Astrocyte of the cerebellum (primary cell): ENCODE data around the gene ARPC1A.

Source experiments
- DNase-seq: peaks from one replicate; pipeline ENCODE4 v3.0.0-alpha.2; 2011; ENCODE audit warnings: low read depth
- H3K4me3 ChIP-seq: 2 replicates; pipeline ENCODE4 v1.5.1; 2011; ENCODE audit warnings: mild to moderate bottlenecking, low read depth, low read length, moderate library complexity
- CTCF ChIP-seq: IDR thresholded peaks from 2 replicates; pipeline ENCODE4 v1.5.1; 2012; ENCODE audit warnings: low read length, low read depth, moderate library complexity, mild to moderate bottlenecking; ENCODE audit errors: missing control alignments
- in situ Hi-C: cut with HindIII; loops from 2 replicates; pipeline ENCODE4 v1.10.0; 2017; ENCODE audit warnings: low sequenced_read_pairs

Gene ARPC1A

GRCh38 chr7:99406557-99406956 lies 80.9 kb downstream of the ARPC1A start:
- no peak for DNase-seq
- no peak overlapping the region for H3K4me3 ChIP-seq
- in situ Hi-C loops: no loop called here
- no peak for TF ChIP-seq CTCF

- DNase-seq: peak; percentile 71
- TF ChIP-seq CTCF: no peak
- peak overlapping the region; percentile 100 for H3K4me3 ChIP-seq
- in situ Hi-C loops: no loop called here
Observed at GRCh38 chr7:99407872-99408378, 82.2 kb downstream of the ARPC1A start.

GRCh38 chr7:99408379-99409191 lies 82.9 kb downstream of the ARPC1A start, which contains the start of the genes BUD31 and PDAP1:
BUD31 (plus strand) TSS chr7:99408969; CDS start chr7:99411093, 2,124 bp downstream.
PDAP1 (minus strand) TSS chr7:99408597; CDS start chr7:99408548, 49 bp downstream.
- DNase-seq: peak; percentile 85
- H3K4me3 ChIP-seq: peak within 1 kb of the TSS; percentile 100
- in situ Hi-C loops: no loop called here
- TF ChIP-seq CTCF: no peak

- H3K4me3 ChIP-seq: peak overlapping the region; percentile 100
- no peak for TF ChIP-seq CTCF
- no peak for DNase-seq
- in situ Hi-C loops: no loop called here
Observed at GRCh38 chr7:99409192-99409572, 83.5 kb downstream of the ARPC1A start.

GRCh38 chr7:99409806-99410205 lies 84.1 kb downstream of the ARPC1A start:
- in situ Hi-C loops: no loop called here
- peak overlapping the region; percentile 100 for H3K4me3 ChIP-seq
- no peak for DNase-seq
- no peak for TF ChIP-seq CTCF

GRCh38 chr7:99410635-99411034 lies 84.9 kb downstream of the ARPC1A start:
- no peak for DNase-seq
- no peak for TF ChIP-seq CTCF
- in situ Hi-C loops: no loop called here
- no peak overlapping the region for H3K4me3 ChIP-seq
